Fibroblast of lung (primary cell): ENCODE results near the gene ANKRD31. TPM values are rescaled to one million over a fixed set of nuclear protein-coding genes. Genes with fewer than 3 reads are reported as not detected.
A peak's percentile ranks its signal among the peaks of the same experiment; 100 is the strongest.

ENCODE experiments used
- DNase-seq, 2 donors: peaks; one replicate each; pipeline versions ENCODE4 v3.0.0 to v3.0.0-alpha.2; 2010; ENCODE audit warnings: low read depth in 2 of 2
- H2AFZ ChIP-seq: 2 replicates; pipeline ENCODE4 v1.5.1; 2012; ENCODE audit warnings: low read length, control low read depth, inconsistent platforms
- H3K27ac ChIP-seq: 2 replicates; pipeline ENCODE4 v1.5.1; 2011; ENCODE audit warnings: low read length, control low read depth; ENCODE audit not compliant: insufficient read depth
- H3K27me3 ChIP-seq: 2 replicates; pipeline ENCODE4 v1.5.1; 2011; ENCODE audit warnings: mild to moderate bottlenecking, low read length; ENCODE audit not compliant: control insufficient read depth, insufficient read depth
- H3K36me3 ChIP-seq: 2 replicates; pipeline ENCODE4 v1.5.1; 2011; ENCODE audit warnings: low read length; ENCODE audit not compliant: control insufficient read depth, insufficient read depth
- H3K4me1 ChIP-seq: 2 replicates; pipeline ENCODE4 v1.5.1; 2011; ENCODE audit warnings: low read length; ENCODE audit not compliant: control insufficient read depth, insufficient read depth; ENCODE audit errors: extremely low read depth
- H3K4me2 ChIP-seq: 2 replicates; pipeline ENCODE4 v1.5.1; 2011; ENCODE audit warnings: low read length, control low read depth; ENCODE audit not compliant: insufficient read depth; ENCODE audit errors: extremely low read depth
- H3K4me3 ChIP-seq, 4 experiments: fragments of 200-600 bp in 1 of 4; sonication (generic) in 1 of 4; replicated peaks in 1 of 4; 2 replicates each; pipeline ENCODE4 v1.5.1; 2011 to 2016; ENCODE audit warnings: low read length in 4 of 4, low read depth in 3 of 4, mild to moderate bottlenecking in 3 of 4, control low read depth in 2 of 4, inconsistent platforms in 1 of 4, mixed read lengths in 1 of 4; ENCODE audit not compliant: insufficient read depth in 1 of 4; ENCODE audit errors: control extremely low read depth in 1 of 4
- H3K79me2 ChIP-seq: 2 replicates; pipeline ENCODE4 v1.5.1; 2012; ENCODE audit warnings: mild to moderate bottlenecking, low read length, inconsistent platforms; ENCODE audit not compliant: control insufficient read depth, insufficient read depth
- H3K9ac ChIP-seq: 2 replicates; pipeline ENCODE4 v1.5.1; 2011; ENCODE audit warnings: mild to moderate bottlenecking, low read length, control low read depth; ENCODE audit not compliant: insufficient read depth
- H3K9me3 ChIP-seq: 2 replicates; pipeline ENCODE4 v1.5.1; 2012; ENCODE audit warnings: low read depth, low read length; ENCODE audit not compliant: control insufficient read depth, insufficient read depth
- H4K20me1 ChIP-seq: 2 replicates; pipeline ENCODE4 v1.5.1; 2011; ENCODE audit warnings: low read length; ENCODE audit not compliant: control insufficient read depth, insufficient read depth; ENCODE audit errors: extremely low read depth
- CTCF ChIP-seq, 2 donors: IDR thresholded peaks in 1 of 2; conservative IDR thresholded peaks in 1 of 2; 1 replicate in 1 of 2; 2 replicates in 1 of 2; pipeline ENCODE4 v1.5.1; 2011 to 2012; ENCODE audit warnings: low read length in 2 of 2, control low read depth in 1 of 2, inconsistent platforms in 1 of 2, low read depth in 1 of 2, mild to moderate bottlenecking in 1 of 2
- EZH2 ChIP-seq: IDR thresholded peaks from 2 replicates; pipeline ENCODE4 v1.5.1; 2012; ENCODE audit warnings: low read length, control low read depth, mild to moderate bottlenecking; ENCODE audit errors: missing control alignments
- polyA plus RNA-seq, 2 donors: library from polyadenylated mRNA; depleted of rRNA in 1 of 2; stranded (reverse) in 1 of 2; unstranded in 1 of 2; fragments of >200 nt; gene quantifications; 2 replicates each; pipeline ENCODE4 v1.2.1, GENCODE V29; 2011 to 2012; ENCODE audit warnings: missing spikeins in 1 of 2
- total RNA-seq: library from RNA; depleted of rRNA; stranded (reverse); fragments of >200 nt; gene quantifications from 2 replicates; pipeline ENCODE4 v1.2.1, GENCODE V29; 2014

Gene ANKRD31
- total and polyA plus RNA-seq, 2 donors (not counting 1 experiment from before 2014, with no cell fraction given) = 0.05 to 0.33 TPM

GRCh38 chr5:75042522-75042921 is 194.2 kb downstream of the ANKRD31 start:
- no peaks in the 10 kb centered on the region for H3K9me3 ChIP-seq
- H3K79me2 ChIP-seq = no peaks in the 10 kb centered on the region
- H3K36me3 ChIP-seq = no peaks in the 10 kb centered on the region
- TF ChIP-seq EZH2 (no peak), CTCF (conservative IDR thresholded peaks at IDR 0.05 in 1 of 2, IDR thresholded peaks at IDR 0.05 in 1 of 2; ENCODE audit: low read depth in 1 of 2, low read length in 2 of 2) (no peak)
- no peak overlapping the region for H2AFZ ChIP-seq
- DNase-seq = no peak
- no peak overlapping the region for H3K27ac ChIP-seq
- H3K4me1 ChIP-seq = peaks cover 2% of the 10 kb centered on the region
- H4K20me1 ChIP-seq = no peaks in the 10 kb centered on the region
- no peak overlapping the region for H3K4me2 ChIP-seq
- H3K9ac ChIP-seq = no peak overlapping the region
- no peak overlapping the region for H3K4me3 ChIP-seq
- H3K27me3 ChIP-seq = no peaks in the 10 kb centered on the region

DNA sequence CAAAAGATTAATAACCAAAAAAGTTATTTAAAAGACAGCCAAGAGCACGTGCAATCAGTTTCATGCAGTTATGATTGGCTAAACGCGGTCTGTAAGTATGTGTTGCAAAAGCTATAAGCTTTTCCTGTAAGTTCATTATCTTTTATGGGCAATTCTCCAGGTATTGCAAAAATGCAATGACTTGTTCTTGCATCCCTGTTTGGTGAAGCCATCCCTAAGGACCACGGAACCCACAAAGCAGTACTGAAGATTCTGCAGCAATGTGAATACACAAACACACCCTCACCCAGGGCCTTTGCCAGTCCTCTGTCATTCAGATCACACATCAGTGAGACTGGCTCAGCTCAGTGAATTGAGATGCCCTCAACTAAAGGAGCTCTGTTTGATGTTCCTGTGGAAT is 195.7 kb downstream of the ANKRD31 start:
- no peaks in the 10 kb centered on the region for H3K79me2 ChIP-seq
- H3K27ac ChIP-seq = no peak overlapping the region
- no peaks in the 10 kb centered on the region for H4K20me1 ChIP-seq
- H3K4me2 ChIP-seq = no peak overlapping the region
- no peak overlapping the region for H2AFZ ChIP-seq
- H3K36me3 ChIP-seq = no peaks in the 10 kb centered on the region
- no peaks in the 10 kb centered on the region for H3K27me3 ChIP-seq
- no peak overlapping the region for H3K4me3 ChIP-seq
- no peaks in the 10 kb centered on the region for H3K9me3 ChIP-seq
- H3K9ac ChIP-seq = no peak overlapping the region
- peaks cover 2% of the 10 kb centered on the region for H3K4me1 ChIP-seq
- TF ChIP-seq CTCF (conservative IDR thresholded peaks at IDR 0.05 in 1 of 2, IDR thresholded peaks at IDR 0.05 in 1 of 2; ENCODE audit: low read depth in 1 of 2, low read length in 2 of 2) = no peak
- no peak for TF ChIP-seq EZH2
- DNase-seq = peak; percentile 55 to 56

GRCh38 chr5:75037106-75037505 is 199.6 kb downstream of the ANKRD31 start:
- no peaks in the 10 kb centered on the region for H3K79me2 ChIP-seq
- TF ChIP-seq EZH2 = no peak
- TF ChIP-seq CTCF (conservative IDR thresholded peaks at IDR 0.05 in 1 of 2, IDR thresholded peaks at IDR 0.05 in 1 of 2; ENCODE audit: low read depth in 1 of 2, low read length in 2 of 2) = no peak
- H3K9ac ChIP-seq = no peak overlapping the region
- H3K4me3 ChIP-seq = no peak overlapping the region
- no peaks in the 10 kb centered on the region for H3K27me3 ChIP-seq
- H3K36me3 ChIP-seq = no peaks in the 10 kb centered on the region
- DNase-seq = peak; percentile 20 to 84
- H3K9me3 ChIP-seq = no peaks in the 10 kb centered on the region
- H2AFZ ChIP-seq = no peak overlapping the region
- no peaks in the 10 kb centered on the region for H4K20me1 ChIP-seq
- peaks cover 2% of the 10 kb centered on the region for H3K4me1 ChIP-seq
- no peak overlapping the region for H3K27ac ChIP-seq
- H3K4me2 ChIP-seq = no peak overlapping the region
